ENCODE results near the gene MMADHC.

GRCh38 chr2:149568138-149568537 is 19.4 kb downstream of the MMADHC start:
- no peak for TF ChIP-seq CTCF (IDR thresholded peaks at IDR 0.05; ENCODE audit: insufficient read depth, low read length, poor library complexity, severe bottlenecking)
- TF ChIP-seq EZH2phosphoT487 (conservative IDR thresholded peaks at IDR 0.05; ENCODE audit: low read length) = no peak
